GM18520 (cell line): ENCODE measurements around the gene CR2.
A peak's percentile ranks its signal among the peaks of the same experiment; 100 is the strongest.
"Not testable (repeated sequence)": the region's sequence is repeated elsewhere in the genome, so short reads cannot be mapped to it uniquely, and the experiment has no call there.

ENCODE experiments used
- ATAC-seq: cut with Tn5 transposase; IDR thresholded peaks from one replicate; pipeline ENCODE4 v1.9.1; 2021; ENCODE audit not compliant: unreplicated experiment

The CR2 gene

DNA sequence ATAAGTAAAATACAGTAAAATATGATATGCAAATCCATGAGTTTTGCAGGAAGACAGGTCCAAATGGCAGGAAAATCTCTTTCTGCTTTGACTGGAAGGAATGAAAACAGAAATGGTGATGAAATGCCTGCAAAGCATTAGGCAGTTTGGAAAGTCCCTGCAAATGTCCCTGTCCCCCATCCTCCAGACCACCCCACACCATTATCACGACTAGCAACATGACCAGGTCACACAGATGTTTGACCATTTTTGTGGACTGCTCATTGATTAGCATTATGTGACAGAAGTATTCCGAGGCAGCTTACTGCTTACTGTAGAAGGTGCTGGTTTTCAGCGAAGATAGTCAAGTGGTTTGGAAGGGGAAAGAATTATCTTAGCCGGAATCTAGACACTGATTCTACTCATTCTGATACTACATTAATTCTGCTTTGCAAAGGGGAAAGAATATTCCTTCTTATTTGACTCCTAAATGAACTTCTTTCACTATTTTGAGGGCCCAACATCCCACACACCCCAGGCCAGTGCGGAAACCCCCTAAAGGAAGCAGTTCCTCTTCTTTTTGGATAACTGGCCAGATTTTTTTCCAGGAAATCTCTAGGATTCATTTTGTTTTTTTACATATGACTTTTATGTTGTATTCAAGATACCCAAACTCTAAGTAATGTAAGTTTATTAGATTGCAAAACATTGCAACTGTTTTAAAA lies 9.5 kb upstream of the CR2 start:
- ATAC-seq: no peak

DNA sequence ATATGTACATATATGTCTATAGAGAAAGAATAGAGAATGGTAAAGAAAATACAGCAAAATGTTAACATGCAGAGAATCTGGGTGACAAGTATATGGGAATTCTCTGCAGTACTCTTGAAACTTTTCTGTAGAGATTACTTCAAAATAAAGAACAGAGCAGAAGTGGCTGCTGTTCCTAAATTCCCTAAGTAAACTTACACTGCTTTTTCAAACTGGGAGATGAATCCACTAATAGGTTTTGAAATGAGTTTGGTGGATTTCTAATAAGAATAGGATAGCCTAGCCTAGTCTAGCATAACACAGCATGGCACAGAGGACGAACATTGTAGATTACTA lies 450 bp upstream of the CR2 start:
- no peak for ATAC-seq

DNA sequence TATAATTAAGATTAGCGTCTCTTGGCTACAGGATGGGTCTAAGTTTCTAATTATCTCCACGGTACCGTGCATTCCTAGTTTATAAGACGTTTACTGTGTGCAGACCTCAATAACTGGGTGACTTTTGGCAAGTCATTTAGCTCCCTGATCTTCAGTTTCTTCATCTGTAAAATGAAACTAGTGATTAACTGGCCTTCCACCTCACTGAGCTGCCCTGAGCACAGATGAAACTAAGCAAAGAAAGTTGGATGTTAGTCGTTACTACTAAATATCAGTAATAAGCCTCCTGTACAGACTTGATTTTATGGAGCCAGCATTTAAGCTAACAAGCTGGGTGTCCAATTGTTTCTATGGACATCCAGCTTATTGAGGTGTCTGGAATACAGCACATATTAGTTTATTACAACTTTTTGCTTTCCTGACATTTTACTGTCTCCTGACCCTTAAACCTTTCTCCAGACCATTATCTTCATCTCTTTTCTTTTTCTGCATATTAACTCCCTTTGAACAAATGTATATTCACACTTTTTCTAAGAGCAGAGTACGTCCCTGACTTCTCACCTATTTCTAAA lies 1.1 kb downstream of the CR2 start:
- no peak for ATAC-seq

DNA sequence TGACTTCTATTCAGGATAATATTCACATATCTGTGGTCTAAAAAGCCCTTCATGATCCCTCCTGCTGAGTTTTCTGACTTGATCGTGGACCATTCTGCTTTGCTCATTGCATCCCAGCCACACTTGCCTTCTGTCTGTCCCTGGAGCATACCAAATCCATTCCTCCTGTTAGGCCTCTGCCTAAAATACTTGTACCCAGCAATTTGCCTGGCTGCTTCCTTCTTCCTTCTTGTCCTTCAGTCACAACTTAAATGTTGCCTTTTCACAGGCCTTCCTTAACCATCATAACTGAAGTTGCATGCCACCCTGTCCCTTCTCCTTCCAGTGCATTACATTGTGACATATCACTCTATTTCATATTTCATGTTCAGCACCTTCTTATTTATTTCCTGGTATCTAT lies 4.3 kb downstream of the CR2 start:
- no peak for ATAC-seq

DNA sequence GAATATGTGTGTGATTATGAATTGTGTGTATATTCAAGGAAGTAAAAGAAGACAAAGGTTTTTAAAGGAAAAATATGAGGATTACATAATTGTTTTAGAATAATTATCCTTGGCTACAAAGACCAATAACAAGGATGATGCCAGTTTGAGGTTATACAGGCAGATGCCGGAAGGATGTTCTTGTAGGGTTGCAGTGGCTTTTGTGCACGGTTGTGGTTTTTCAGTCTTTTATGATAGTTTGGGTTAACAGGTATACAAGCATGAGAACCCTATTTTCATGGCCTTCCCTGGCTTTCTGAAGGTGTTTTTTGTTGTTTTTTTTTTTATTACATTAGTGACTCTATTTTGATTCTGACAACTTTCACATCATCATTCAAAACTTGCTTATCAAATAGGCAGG lies 4.9 kb downstream of the CR2 start:
- ATAC-seq: no peak

DNA sequence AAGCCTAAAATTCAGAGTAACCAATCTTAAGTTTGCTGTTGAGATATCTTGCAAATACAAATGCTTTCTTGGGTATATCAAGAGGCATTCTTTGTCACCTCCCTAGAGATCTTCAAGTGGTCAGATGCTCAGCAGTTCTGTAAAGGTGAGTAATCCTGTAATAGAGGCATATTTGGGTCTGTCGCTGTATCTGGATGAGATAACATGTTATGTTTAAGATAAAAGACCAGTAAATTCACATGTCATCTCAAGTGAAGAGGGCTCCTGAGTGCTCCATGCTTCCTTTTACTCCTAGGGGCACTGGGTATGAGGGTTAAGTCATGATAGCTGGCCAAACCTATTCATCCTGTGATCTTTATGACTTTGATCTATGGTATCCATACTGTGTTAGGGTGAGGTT lies 7.5 kb downstream of the CR2 start:
- no peak for ATAC-seq

DNA sequence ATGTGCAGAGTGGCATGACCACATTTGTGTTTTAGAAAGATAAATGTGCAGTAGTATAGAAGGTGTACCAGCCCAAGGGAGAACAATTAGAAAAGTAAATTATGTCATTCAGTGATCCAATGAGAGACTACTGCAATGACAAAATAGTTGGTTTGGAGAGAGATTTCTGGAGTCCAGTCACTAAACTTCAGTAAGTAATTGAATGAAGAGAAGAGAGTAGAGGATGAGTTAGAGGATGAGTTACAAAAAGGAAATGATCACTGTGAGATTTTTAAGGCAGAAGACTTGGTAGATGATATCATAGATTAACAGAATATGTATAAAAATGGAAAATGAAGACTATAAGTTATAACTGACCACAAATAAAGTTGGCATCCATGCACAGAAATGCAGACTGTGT lies 8.4 kb downstream of the CR2 start:
- no peak for ATAC-seq

DNA sequence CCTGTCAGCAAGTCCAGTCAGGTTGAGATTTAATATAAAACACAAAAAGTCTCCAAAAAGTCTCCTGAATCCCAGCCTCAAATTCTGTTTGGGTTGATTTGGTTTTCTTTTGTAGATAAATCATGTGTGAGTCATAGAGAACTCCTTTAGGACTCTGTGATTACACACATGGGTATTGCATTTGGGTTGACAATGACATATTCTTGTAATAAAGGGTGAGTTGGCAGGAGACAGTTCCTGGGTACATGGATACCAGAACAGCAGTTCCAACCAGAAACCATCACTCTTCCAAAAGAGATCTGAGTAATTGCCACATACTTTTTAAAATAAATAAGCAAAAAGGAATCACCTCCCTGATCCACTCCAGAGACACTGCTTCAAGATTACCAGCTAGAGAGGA lies 8.9 kb downstream of the CR2 start:
- no peak for ATAC-seq

DNA sequence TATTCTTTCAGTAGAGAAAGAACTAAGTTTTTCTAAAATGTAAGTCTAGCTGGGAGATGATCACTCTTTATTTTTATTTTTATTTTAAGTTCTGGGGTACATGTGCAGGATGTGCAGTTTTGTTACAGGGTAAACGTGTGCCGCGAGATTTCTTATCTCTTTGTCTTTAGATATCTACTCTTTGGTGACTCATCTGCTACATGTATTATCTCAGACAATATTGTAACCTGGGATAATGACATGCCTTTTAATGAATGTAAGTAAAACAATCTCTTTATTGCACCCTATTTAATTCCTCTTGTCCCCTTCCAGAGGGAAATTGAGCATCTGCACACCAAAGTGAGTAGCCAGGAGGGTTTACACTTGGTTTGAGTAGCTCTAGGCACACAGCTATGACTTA lies 9.4 kb downstream of the CR2 start:
- no peak for ATAC-seq

DNA sequence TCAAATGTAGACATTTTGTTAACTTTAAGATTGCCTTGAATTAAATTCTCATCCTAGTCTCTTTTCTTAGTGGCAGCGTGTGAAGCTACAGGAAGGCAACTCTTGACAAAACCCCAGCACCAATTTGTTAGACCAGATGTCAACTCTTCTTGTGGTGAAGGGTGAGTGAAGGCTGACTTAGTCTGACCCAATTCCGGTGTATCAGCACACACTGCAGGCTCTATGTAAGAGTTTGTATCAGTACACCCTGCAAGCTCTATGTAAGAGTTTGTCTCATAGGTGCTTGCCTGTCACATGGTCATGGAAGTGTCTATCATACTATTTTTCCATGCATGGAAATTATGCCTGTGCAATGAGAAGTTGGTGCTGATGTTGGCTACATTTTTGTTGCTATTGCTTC lies 16.8 kb downstream of the CR2 start:
- ATAC-seq: no peak

DNA sequence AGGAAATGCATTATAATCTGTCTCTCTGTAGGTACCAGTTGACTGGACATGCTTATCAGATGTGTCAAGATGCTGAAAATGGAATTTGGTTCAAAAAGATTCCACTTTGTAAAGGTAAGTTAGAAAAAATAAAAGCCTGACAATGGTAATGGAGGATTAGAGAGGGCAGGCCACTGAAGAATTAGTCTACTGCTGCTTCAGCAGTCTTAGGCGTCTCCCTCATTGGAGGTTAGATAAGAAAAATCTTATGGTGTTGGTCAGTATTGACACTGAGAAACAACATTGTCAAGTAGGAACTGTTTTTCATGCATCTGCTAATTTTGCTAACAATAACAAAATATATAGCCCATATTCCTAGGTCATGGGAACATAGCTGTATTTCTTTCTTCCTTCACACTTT lies 20.1 kb downstream of the CR2 start:
- no peak for ATAC-seq

DNA sequence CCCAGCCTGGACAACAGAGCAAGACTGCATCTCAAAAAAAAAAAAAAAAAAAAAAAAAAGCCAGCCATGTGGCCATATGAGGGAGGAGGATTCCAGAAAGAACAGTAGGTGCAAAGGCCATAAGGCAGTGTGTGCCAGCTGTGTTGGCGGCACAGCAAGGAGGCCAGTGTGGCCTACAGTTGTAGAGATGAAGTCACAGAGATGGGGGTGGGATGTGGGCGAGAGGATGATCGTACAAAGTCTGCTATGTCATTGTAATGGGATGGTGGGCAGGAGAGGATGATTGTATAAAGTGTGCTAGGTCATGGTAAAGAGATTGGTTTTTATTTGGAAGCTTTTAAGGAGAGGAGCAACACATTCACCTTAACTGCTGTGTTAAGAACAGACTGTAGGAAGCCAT lies 32.1 kb downstream of the CR2 start:
- no peak for ATAC-seq

DNA sequence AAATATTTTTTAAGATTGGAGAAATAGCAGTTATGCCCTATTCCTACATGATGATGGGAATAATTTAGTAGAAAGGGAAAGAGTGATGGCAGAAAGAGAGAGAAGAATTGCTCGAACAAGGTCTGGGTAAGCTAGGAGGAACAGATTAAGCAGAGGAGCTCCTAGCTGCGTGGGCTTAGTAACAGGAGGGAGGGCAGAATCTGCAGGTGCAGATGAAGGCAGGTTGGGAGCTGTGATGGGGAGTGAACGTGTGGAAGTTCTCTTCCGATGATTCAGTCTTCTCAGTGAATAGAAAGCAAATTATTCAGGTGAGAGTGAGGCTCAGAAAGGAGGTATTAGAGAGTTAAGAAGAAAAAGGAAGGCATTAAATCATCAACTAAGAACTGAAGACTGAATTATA lies 33.5 kb downstream of the CR2 start:
- ATAC-seq: no peak

DNA sequence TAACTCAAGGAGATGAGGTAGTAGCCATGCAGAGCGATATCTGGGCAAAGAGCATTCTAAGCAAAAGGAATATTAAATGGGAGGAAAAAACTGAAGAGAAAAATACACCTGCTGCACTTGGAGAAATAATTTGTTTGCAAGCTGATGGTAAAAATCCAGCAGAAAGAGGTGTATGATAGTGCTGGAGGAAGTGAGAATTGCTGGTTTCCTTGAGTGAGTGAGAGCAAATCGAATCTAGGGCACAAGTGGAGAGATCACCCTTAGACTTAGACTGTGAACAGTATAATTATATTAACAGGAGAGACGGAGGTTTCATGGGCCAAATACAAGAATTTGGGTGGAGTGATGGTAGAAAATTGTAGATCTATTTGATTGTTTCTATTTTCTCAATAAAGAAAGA lies 39.1 kb downstream of the CR2 start:
- ATAC-seq: no peak

DNA sequence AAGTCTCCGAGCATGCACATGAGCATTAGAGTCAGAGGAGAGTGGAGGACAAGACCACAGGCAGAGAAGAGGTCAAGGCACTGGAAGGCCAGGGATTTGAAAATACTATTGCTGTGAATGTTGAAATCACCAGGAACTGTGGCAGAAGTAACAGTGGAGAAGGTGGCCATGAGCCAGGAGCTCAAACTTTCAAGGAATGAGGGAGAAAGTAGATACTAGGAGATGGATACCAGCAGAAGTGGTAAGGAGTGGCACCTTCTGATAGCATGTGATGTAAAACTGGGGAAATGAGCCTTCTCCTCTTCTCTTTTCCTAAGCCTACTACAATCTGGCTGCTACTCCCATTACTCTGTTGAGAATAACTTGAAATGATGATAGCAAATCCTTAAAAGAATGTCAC lies 40.0 kb downstream of the CR2 start:
- ATAC-seq: no peak

DNA sequence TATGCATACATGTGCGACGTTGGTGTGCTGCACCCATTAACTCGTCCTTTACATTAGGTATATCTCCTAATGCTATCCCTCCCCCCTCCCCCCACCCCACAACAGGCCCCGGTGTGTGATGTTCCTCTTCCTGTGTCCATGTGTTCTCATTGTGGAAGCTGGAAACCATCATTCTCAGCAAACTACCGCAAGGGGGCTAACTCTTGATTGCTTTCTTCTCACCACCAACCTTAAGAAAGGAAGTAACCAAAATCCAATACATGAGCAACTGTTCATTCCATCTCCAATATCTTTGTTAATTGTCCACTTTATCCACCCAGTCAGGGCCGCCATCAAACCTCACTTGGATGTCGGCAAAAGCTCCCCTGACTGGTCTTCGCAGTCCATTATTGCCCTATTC lies 41.2 kb downstream of the CR2 start:
- not testable (repeated sequence) for ATAC-seq

DNA sequence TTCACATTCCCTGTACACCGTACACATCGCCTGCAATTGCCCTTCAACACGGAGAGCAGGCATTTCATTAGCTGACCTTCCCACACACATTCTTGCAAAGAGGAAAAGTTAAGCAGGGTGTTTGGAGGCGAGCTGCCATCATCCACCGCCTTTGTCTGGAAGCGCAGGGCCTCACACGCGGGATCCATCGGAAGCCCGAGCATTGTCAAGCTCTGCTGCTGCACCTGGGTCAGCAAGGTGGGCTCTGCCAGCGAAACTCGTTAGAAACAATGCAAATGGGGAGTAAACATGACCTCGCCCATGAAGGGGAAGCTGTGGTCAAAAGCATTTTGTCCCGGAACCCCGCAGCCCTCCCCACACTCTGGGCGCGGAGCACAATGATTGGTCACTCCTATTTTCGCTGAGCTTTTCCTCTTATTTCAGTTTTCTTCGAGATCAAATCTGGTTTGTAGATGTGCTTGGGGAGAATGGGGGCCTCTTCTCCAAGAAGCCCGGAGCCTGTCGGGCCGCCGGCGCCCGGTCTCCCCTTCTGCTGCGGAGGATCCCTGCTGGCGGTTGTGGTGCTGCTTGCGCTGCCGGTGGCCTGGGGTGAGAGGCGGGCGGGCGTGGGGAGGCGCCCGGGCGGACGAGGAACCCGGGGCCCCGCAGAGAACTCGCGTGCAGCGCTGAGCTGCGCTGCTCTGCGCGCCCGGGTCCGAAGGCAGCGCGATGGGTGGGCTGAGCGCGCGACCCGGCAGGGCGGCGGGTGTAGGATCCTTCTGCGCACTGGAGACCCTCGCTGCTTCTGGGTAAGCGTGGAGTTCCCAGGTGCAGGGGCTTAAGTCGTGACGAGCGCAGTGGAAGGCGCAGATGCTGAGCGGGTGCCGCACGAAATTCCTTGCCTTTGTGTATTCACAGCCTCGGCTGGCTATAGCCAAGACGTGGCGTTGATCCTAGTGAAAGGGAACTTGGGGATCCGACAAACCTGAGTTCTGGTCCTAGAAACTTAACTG lies 42.0 kb downstream of the CR2 start, which contains the start of gene CR1:
CR1 (plus strand) TSS at position 357 of the 992 bp plus-strand sequence; CDS start at position 468, 111 bp downstream.
- ATAC-seq: no peak

DNA sequence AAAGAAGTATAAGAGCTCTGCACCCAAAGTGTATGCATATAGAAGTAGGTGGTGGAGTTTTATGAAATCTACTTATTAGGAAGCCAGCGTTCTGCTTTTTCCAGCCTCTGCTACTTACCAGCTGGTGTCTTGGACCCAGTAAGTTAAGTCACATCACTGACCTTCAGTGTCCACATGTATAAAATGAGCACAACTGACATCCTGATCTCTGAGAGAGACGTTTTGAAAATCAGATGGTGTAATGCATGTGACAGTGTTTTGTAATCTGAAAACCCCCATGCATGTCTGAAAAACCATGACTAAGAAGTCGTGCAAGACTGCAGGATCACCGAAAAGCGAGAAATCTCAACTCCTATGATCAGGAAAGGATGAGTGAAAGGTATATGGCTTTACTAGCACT lies 43.8 kb downstream of the CR2 start:
- ATAC-seq: no peak

DNA sequence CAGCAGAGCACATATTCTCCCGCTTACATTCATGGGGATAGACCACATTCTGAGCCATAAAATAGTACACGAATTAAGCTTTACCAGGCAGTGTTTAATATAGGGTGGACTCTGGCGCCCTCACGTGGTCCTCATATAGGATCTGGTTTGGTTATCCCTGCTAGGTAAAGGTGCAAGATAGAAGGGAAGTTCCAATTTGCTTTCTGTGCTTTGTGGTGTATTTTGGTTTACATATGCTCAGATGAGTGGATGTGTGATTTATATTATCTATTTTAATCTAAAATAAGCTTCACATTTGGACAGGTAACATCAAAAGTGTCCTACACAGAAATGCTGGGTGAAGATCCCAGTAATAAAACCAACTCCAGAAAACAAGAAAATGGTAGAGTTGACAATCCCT lies 45.4 kb downstream of the CR2 start:
- peak; percentile 54 for ATAC-seq

DNA sequence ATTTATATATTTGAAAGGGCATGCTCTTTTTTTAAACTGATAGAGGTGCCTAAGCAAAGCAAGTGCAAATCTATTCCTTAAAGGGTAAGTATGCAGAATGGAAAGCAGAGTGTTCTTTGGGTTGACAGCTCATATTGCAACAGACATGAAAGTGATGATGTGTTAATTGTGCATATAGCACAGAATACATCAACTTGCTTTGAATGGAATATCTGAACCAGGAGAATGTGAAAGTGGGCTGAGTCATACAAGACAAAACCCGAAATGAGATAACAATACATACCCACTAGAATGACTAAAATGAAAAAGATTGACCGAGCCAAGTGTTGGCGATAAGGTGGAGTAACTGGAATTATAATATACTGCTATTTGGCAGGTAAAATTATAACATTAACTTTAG lies 46.2 kb downstream of the CR2 start:
- ATAC-seq: no peak

DNA sequence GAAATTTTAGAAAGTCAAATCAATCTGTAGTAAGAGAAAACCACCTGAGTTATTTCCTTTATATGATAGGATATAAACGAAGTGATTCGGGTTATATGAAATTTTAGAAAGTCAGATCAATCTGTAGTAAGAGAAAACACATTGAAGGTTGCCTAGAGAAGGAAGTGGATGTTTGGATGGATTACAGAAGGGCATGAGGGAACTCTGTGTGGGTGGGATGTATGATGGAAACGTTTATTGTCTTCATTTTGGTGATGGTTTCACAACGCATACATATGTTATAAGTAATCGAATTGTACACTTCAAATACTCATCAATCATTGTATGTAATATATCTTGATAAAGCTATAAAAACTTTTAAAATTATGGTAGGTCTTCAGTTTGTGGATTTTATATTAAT lies 46.9 kb downstream of the CR2 start:
- no peak for ATAC-seq

DNA sequence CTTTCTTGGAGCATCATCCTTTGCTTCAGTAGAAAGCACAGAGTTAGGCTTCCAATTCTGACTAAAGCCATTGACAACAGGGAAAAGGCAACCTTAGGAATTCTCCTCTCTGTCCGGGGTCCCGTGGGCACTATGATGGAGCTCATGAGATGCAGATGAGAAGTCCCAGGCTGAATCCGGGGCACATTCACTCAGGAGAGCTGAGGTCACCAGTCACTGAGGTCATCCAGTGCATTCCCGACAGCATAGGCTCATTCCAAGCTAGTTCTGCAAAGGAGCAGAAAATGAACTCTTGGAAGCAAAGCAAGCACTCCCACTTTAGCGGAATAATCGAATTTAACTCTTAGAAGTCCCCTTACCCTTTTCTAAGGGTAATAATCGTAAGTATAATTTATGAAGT lies 48.6 kb downstream of the CR2 start:
- no peak for ATAC-seq
